Measurements from ENCODE around the gene USP6.
"Not testable (repeated sequence)": the region's sequence is repeated elsewhere in the genome, so short reads cannot be mapped to it uniquely, and the experiment has no call there.

Gene USP6

GRCh38 chr17:5135131-5135712 lies 19.4 kb downstream of the USP6 start:
- peak in 11 of 56 donors; percentile 1 to 50 (median 18) for DNase-seq

GRCh38 chr17:5135726-5136579 lies 20.1 kb downstream of the USP6 start:
- no peak for DNase-seq

DNA sequence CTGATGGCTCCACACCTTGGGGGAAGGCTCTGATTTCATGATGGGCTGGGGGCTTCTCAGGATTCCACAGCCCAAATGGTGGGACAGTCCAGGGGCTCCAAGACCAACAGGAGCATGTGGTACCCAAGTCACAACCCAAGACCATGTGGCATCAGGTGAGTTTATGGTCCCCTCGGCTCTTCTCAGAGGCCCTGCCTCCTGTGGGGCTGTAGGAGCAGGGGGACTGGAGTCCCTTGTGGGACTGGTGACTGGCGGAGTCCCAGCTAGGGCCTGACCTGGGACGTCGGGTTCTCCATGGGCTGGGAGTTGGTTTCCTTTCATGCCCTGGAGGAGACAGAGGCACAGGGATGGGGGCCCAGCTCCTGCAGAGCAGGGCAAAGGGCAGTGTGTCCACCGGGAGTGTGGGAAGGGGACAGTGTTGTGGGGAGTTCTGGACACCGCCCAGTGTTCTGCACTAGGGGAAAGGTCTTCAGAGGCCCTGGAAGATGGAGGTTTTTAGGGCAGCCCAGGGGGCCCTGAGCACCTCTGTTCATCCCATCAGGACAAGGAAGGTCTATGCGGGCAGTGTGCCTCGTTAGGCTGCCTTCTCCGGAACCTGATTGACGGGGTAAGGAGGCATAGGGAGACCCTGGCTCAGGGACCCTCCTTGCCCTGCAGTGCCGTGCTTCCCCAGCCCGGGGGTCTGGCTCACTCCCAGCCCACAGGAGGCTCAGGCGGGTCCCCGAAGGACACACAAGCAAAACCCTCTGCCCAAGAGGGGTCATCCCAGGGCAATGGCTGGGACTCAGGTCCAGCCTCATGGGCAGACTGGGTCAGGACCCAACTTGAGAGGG lies 21.0 kb downstream of the USP6 start:
- not testable (repeated sequence) for DNase-seq

DNA sequence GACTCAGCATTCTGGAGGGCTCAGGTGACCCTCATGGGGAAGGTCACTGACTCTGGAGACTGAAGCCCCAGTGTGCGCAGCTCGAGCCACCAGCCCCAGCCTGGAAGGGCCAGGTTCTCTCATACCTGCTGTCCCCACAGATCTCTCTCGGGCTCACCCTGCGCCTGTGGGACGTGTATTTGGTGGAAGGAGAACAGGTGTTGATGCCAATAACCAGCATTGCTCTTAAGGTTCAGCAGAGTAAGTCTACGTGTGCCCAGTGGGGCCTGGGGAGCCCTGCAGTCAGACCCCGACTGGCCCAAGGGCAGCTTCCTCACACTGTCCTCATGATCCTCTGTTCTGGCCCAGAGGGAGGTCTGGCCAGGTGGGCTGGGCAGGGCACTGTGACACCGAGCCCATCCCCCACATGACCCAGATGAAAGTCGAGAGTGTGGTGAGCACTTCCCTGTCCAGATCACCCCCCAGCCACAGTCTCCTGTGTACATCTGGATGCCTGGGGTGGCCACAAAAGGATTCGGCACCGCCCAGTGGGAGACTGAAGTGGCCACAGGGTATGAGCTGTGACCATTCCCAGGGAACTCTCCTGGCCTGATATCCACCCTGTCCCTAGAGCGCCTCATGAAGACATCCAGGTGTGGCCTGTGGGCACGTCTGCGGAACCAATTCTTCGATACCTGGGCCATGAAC lies 21.8 kb downstream of the USP6 start:
- DNase-seq: not testable (repeated sequence)

GRCh38 chr17:5138198-5138544 lies 22.3 kb downstream of the USP6 start:
- DNase-seq: not testable (repeated sequence)

DNA sequence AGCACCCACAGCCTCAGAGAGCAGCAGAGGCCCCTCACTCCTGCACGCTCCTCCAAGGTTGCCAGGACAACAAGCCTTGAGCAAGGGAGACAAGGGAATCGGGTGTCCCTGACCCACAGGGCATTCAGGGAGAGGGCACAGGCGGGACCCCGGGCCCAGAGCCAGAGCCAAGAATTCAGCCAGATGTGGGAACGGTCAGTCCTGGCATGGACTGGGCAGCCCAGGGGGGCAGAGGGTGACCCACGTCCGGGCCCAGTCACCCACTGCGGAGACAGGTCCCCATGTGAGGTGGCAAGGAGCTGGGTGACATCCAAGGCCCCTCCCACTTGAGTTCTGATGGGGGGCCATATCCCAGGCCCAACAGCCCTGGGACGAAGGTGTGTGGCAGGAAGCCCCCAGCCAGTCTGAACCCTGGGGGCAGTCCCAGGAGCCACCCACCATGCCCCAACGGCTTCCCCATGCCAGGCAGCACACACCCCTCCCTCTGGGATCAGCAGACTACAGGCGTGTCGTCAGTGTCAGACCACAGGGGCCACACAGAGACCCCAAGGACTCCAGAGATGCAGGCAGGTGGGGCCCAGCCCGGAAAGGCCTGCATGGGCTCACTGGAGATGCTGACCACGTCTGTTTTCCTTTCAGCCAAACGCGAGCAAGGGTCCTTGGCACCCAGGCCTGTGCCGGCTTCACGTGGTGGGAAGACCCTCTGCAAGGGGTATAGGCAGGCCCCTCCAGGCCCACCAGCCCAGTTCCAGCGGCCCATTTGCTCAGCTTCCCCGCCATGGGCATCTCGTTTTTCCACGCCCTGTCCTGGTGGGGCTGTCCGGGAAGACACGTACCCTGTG lies 23.0 kb downstream of the USP6 start:
- DNase-seq: no peak

DNA sequence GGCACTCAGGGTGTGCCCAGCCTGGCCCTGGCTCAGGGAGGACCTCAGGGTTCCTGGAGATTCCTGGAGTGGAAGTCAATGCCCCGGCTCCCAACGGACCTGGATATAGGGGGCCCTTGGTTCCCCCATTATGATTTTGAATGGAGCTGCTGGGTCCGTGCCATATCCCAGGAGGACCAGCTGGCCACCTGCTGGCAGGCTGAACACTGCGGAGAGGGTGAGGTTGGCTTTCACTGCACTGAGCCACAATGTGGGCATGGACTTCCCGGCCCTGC lies 23.6 kb downstream of the USP6 start:
- DNase-seq: no peak

DNA sequence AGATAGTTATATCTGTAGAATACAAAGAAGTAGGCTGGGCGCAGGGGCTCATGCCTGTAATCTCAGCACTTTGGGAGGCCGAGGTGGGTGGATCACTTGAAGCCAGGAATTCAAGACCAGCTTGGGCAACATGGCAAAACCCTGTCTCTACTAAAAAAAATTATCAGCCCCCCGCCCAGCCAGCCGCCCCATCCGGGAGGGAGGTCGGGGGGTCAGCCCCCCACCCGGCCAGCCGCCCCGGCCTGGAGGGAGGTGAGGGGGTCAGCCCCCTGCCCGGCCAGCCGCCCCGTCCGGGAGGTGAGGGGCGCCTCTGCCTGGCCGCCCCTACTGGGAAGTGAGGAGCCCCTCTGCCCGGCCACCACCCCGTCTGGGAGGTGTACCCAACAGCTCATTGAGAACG lies 27.0 kb downstream of the USP6 start:
- not testable (repeated sequence) for DNase-seq

DNA sequence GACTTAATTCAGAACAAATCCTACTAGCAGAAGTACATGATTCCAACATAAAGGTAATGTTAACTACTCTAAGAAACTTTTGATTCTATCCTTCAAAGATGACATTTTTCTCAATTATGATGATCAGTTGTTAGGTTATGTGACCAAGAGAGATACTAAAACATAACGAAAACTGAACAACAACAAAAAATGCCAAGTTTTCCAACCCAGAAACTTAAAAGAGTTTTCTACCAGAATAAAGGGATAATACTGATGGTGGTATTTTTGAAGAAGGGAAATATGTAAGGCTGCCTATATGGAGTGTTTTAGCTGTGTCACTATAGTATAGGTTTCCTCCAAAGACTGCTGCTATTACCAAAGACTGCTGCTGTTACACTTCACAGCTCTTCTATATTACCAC lies 30.3 kb downstream of the USP6 start:
- not testable (repeated sequence) for DNase-seq

DNA sequence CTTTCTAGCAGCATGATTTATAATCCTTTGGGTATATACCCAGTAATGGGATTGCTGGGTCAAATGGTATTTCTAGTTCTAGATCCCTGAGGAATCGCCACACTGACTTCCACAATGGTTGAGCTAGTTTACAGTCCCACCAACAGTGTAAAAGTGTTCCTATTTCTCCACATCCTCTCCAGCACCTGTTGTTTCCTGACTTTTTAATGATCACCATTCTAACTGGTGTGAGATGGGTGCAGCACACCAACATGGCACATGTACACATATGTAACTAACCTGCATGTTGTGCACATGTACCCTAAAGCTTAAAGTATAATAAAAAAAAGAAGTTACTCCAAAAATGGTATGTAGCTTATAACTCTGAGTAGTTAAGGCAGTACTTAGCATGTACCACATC lies 44.9 kb downstream of the USP6 start:
- not testable (repeated sequence) for DNase-seq

DNA sequence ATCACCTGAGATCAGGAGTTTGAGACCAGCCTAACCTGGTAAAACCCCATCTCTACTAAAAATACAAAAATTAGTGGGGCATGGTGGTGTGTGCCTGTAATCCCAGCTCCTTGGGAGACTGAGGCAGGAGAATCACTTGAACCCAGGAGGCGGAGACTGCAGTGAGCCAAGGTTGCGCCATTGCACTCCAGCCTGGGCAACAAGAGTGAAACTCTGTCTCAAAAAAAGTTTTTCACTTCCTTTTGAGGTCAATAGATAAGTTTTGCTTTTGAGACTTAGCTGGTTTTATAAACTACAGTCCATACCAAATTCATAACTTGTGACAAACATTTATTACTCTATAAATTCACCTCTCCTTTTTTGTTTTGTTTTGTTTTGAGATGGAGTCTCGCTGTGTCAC lies 46.0 kb downstream of the USP6 start:
- not testable (repeated sequence) for DNase-seq

DNA sequence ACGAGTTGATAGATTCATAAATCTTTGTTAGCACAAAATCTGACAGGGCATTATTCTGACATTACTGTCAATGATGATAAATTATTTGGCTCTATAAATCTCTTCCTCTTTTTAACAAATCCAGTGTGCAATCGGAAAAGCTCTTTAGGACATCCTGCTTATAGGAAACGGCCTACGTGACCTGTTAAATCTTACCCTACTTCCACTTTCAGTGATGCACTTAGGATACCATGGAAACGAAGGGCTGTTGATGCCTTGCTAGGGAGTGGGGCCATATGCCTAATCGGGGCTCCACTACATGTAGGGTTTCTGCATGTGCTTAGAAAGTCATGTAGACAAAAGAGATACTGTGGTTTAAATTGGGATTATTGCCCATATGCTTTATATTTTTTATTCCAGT lies 48.6 kb downstream of the USP6 start:
- no peak for DNase-seq

- DNase-seq: not testable (repeated sequence)
These were observed 50.1 kb downstream of the USP6 start for GRCh38 chr17:5165791-5166564.

GRCh38 chr17:5175027-5175426 lies 59.2 kb downstream of the USP6 start:
- DNase-seq: not testable (repeated sequence)

DNA sequence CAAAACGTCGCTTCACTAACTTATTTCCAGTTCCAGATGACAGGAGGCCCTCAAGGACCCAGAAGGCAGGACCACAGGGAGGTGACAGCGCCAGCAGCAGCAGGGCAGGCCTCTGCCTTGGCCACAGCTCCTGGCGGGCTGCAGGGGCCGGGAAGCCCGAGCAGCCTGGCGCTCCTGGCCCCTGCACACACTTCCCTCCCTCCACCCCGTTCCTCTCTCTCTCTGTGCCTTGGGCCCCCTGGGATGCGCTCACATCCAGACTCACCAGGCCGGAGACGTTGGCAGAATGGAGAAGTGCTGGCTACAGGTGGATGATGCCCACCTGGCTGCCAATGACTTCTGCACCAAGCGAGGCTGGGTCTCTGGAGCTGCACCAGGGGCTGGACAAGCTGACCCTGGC lies 63.2 kb downstream of the USP6 start:
- DNase-seq: no peak

DNA sequence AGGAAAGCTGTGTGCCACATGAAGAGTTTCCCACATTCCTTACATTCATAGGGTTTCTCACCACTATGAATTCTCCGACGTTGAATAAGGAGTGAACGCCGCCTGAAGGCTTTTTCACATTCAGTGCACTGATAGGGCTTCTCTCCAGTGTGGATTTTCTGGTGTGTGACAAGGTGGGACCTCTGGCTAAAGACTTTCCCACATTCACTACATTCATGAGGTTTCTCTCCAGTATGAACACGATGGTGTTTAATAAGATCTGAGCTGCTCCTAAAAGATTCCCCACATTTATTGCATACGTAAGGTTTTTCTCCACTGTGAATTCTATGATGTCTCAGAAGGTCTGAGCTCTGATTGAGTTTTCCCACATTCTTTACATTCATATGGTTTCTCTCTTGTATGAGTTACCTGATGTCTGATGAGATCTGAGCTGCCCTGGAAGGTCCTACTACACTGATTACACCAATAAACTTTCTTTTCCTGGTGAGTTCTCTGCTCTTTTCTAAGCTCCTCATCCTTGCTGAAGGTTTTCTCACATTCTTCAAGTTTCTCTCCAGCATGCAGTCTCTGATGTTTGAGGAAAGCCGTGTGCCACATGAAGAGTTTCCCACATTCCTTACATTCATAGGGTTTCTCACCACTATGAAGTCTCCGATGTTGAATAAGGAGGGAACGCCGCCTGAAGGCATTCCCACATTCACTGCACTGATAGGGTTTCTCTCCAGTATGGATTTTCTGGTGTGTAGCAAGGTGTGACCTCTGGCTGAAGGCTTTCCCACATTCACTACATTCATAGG lies 65.9 kb downstream of the USP6 start:
- no peak for DNase-seq

- DNase-seq: no peak
These were observed 67.0 kb downstream of the USP6 start for GRCh38 chr17:5182597-5183409.

- no peak for DNase-seq
These were observed 67.6 kb downstream of the USP6 start for GRCh38 chr17:5183410-5183793.
